ENCODE data around the gene WAPL.

DNA sequence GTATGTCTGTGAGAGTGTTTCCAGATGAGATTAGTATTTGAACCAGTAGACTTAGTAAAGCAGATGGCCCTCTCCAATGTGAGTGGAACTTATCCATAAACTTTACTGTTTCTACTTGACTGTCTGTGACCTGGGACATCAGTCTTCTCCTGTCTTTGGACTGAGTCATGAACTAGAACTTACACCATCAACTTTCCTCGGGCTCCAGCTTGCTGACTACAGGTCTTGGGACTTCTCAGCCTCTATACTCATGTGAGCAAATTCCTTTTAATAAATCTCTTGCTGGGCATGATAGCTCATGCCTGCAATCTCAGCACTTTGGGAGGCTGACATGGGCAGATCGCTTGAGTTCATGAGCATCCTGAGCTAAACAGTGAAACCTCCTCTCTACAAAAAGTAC lies 25.7 kb upstream of the WAPL start:
- TF ChIP-seq, protein P1, sequence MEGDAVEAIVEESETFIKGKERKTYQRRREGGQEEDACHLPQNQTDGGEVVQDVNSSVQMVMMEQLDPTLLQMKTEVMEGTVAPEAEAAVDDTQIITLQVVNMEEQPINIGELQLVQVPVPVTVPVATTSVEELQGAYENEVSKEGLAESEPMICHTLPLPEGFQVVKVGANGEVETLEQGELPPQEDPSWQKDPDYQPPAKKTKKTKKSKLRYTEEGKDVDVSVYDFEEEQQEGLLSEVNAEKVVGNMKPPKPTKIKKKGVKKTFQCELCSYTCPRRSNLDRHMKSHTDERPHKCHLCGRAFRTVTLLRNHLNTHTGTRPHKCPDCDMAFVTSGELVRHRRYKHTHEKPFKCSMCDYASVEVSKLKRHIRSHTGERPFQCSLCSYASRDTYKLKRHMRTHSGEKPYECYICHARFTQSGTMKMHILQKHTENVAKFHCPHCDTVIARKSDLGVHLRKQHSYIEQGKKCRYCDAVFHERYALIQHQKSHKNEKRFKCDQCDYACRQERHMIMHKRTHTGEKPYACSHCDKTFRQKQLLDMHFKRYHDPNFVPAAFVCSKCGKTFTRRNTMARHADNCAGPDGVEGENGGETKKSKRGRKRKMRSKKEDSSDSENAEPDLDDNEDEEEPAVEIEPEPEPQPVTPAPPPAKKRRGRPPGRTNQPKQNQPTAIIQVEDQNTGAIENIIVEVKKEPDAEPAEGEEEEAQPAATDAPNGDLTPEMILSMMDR (IDR thresholded peaks at IDR 0.05) = no peak
- TF ChIP-seq POLR2A (IDR thresholded peaks at IDR 0.05) = no peak

All from right lobe of liver (tissue), 4 donors.